Adrenal gland (tissue), 12 donors: ENCODE results near the gene ACADSB. TPM values are rescaled to one million over a fixed set of nuclear protein-coding genes. Genes with fewer than 3 reads are reported as not detected.

ENCODE experiments used
- DNase-seq, 7 donors: peaks; one replicate each; pipeline ENCODE4 v3.0.0-alpha.2; 2019 to 2020
- H3K27ac ChIP-seq, 5 donors: fragments of 200-600 bp; sonication (generic) in 4 of 5; 1 replicate in 3 of 5; 2 replicates in 2 of 5; pipeline versions ENCODE4 v1.5.1 to v1.8.0; 2016 to 2020; ENCODE audit warnings: mild to moderate bottlenecking in 1 of 5
- H3K27me3 ChIP-seq: fragments of 200-600 bp; 2 replicates; pipeline ENCODE4 v1.8.0; 2021
- H3K36me3 ChIP-seq, 2 donors: fragments of 200-600 bp; replicated peaks in 1 of 2; 1 replicate in 1 of 2; 2 replicates in 1 of 2; pipeline versions ENCODE4 v1.5.1 to v1.8.0; 2018 to 2022
- H3K4me1 ChIP-seq, 2 donors: fragments of 200-600 bp; replicated peaks in 1 of 2; 1 replicate in 1 of 2; 2 replicates in 1 of 2; pipeline versions ENCODE4 v1.5.1 to v1.8.0; 2018 to 2021
- H3K4me3 ChIP-seq, 4 donors: fragments of 200-600 bp; sonication (generic) in 3 of 4; one replicate each; pipeline ENCODE4 v1.5.1; 2016 to 2018
- H3K9me3 ChIP-seq, 3 donors: fragments of 200-600 bp; sonication (generic) in 1 of 3; replicated peaks in 1 of 3; 1 replicate in 2 of 3; 2 replicates in 1 of 3; pipeline versions ENCODE4 v1.5.1 to v1.8.0; 2016 to 2021
- POLR2A ChIP-seq, 2 donors: fragments of 450-650 bp; IDR thresholded peaks; one replicate each; pipeline ENCODE4 v1.6.1; 2017; ENCODE audit warnings: antibody characterized with exemption in 2 of 2, mild to moderate bottlenecking in 2 of 2, moderate library complexity in 1 of 2
- WGBS, 4 donors: extraction: QIAGEN DNeasy Blood & Tissue Kit in 2 of 4; methylation state at CpG; one replicate each; pipeline versions ENCODE4 v1.1.5 to v1.1.7; 2013 to 2017; 5-methylcytosine and 5-hydroxymethylcytosine counted together
- intact Hi-C, 2 donors: fragments of 100-400 bp; cut with DNase I; formaldehyde crosslinking; loops; one replicate each; pipeline versions ENCODE4 v1.14.1 to v1.15.0; 2022 to 2023
- polyA plus RNA-seq, 3 donors: library from polyadenylated mRNA; stranded (reverse); fragments of 200-250 nt in 2 of 3; fragments of 350-450 nt in 1 of 3; fragmentation: Illumina TruSeq in 1 of 3; extraction: RNeasy Lipid Tissue Mini Kit (QIAGEN cat#74804) in 1 of 3; gene quantifications; one replicate each; pipeline ENCODE4 v1.2.3, GENCODE V29; 2013 to 2014
- total RNA-seq, 9 donors: library from RNA; depleted of rRNA in 4 of 9; stranded (reverse); fragments of >200 nt in 4 of 9; fragments of 120-200 nt in 1 of 9; fragmentation: NEBNext Ultra II Directional in 1 of 9; extraction: Animal tissue kit (Norgen Biotek cat#: 25700) in 1 of 9; gene quantifications; one replicate each; pipeline versions ENCODE4 v1.1.0 to v1.2.4, GENCODE V29; 2013 to 2023
- TF ChIP-seq, protein P1 (sequence below), 6 experiments: fragments of 450-650 bp in 4 of 6; fragments of 200-600 bp in 2 of 6; sonication (generic) in 1 of 6; IDR thresholded peaks; 1 replicate in 5 of 6; 2 replicates in 1 of 6; pipeline versions ENCODE4 v1.5.1 to v1.8.0; 2016 to 2021; ENCODE audit warnings: antibody characterized with exemption in 6 of 6, mild to moderate bottlenecking in 2 of 6, moderate library complexity in 1 of 6
- donor health status: healthy with polysubstance abuse.
- donor health status: Bipolar disorder and iron deficiency.
- donor health status: DM: yes; HTN: yes; CAD: no.
- donor health status: DM: no; HTN: no; CAD: no.
- donor health status: DM: no; HTN: no; CAD: no.
- donor health status: DM: yes; HTN: yes; CAD: no.

The ACADSB gene
- total and polyA plus RNA-seq, 12 donors = 8.3 to 94.7 (median 35.6) TPM

DNA sequence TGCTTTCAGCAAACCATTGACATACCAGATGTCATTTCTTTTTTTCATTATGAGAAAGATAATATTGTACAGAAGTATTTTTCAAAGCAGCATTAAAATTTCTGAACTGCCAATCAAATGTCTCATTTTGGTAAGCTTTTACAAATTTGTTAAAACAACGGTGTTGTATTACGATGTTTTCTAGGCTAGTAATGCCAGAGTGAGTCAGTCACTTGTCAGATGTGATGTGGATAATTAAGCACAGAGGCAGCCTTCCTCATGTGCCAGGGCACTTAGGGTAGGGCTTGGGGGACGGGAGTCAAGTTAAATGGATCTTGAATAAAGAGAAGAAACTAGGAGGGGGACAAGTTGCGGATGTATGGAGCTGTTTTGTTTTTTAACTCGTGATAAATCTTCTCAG lies 18.5 kb upstream of the ACADSB start:
- 51 to 57% (median 55%) methylated on average over 5 of the region's 5 CpGs for WGBS, 4 donors
- no peak for DNase-seq
- no peaks in the 10 kb centered on the region for H3K27me3 ChIP-seq
- no peaks in the 10 kb centered on the region for H3K4me1 ChIP-seq
- H3K4me3 ChIP-seq = no peak overlapping the region
- H3K27ac ChIP-seq = no peak overlapping the region
- H3K36me3 ChIP-seq = peaks cover 0 to 13% of the 10 kb centered on the region in 2 donors
- intact Hi-C loops = no loop called here
- no peaks in the 10 kb centered on the region for H3K9me3 ChIP-seq
- TF ChIP-seq POLR2A (IDR thresholded peaks at IDR 0.05) = no peak
- TF ChIP-seq, protein P1, sequence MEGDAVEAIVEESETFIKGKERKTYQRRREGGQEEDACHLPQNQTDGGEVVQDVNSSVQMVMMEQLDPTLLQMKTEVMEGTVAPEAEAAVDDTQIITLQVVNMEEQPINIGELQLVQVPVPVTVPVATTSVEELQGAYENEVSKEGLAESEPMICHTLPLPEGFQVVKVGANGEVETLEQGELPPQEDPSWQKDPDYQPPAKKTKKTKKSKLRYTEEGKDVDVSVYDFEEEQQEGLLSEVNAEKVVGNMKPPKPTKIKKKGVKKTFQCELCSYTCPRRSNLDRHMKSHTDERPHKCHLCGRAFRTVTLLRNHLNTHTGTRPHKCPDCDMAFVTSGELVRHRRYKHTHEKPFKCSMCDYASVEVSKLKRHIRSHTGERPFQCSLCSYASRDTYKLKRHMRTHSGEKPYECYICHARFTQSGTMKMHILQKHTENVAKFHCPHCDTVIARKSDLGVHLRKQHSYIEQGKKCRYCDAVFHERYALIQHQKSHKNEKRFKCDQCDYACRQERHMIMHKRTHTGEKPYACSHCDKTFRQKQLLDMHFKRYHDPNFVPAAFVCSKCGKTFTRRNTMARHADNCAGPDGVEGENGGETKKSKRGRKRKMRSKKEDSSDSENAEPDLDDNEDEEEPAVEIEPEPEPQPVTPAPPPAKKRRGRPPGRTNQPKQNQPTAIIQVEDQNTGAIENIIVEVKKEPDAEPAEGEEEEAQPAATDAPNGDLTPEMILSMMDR (IDR thresholded peaks at IDR 0.05) = no peak

DNA sequence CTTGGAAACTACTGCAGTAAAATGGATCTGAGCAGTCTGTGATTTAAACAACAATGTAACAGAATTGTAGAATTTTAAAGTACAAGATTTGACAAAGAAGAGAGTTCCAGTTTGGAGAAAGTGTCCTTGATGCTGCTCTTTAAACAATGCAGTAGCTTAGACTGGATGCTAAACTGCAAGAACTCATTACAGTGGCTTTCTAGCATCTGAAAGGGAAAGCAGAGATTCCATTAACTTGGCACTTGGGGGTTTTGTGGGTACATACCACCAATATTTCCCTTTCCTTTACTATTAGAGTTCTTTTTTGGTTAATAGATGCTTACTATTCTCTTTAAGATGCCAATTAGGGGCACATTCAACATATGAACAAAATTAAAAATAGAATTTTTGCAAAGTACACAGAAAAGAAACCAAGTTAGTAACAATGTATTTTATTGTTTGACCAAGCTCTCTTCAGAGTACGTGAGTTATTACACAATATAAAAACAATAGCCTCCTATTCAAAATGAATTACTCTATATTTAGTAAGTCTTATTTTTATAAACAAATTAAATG lies 16.7 kb upstream of the ACADSB start:
- Histone ChIP-seq H3K36me3 (peaks cover 0 to 21% of the 10 kb centered on the region in 2 donors), H3K27ac (no peak overlapping the region), H3K4me1 (no peaks in the 10 kb centered on the region), H3K9me3 (no peaks in the 10 kb centered on the region), H3K27me3 (no peaks in the 10 kb centered on the region), H3K4me3 (no peak overlapping the region)
- intact Hi-C loops = no loop called here
- WGBS, 4 donors = 70 to 88% (median 78%) methylated on average over 1 of the region's 1 CpG
- TF ChIP-seq, protein P1 (IDR thresholded peaks at IDR 0.05) = no peak
- no peak for TF ChIP-seq POLR2A (IDR thresholded peaks at IDR 0.05)
- DNase-seq = no peak

DNA sequence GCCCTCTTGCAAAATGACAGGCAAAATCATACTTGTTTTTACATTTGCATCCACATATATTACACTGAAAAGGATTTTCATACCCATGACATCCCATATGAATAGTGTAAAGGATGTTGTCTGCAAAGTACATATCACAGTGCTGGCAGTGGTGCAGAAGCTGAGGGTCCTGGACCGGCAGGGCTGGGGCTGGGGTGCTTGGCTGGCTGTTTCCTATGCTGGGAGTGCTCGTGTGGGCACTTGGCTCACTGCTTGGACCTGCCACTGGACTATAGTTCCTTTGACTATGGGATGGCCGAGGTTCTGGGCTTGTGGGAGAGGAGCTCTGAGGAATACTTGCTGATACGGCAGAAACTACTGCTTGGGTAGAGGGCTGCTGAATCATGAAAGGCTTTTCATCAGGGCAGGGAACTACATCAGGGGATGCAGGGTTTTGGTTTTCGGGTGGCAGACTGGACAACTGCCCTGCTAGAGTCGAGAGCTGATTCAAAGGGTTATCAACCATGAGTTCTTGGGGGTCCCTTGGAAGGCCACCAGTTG lies 14.9 kb upstream of the ACADSB start:
- Histone ChIP-seq H3K9me3 (no peaks in the 10 kb centered on the region), H3K4me3 (no peak overlapping the region), H3K27ac (no peak overlapping the region), H3K4me1 (peaks cover 0 to 2% of the 10 kb centered on the region in 2 donors), H3K36me3 (peaks cover 0 to 21% of the 10 kb centered on the region in 2 donors), H3K27me3 (no peaks in the 10 kb centered on the region)
- TF ChIP-seq POLR2A (IDR thresholded peaks at IDR 0.05) = no peak
- TF ChIP-seq, protein P1 (IDR thresholded peaks at IDR 0.05) = no peak
- WGBS, 4 donors = 94 to 100% (median 95%) methylated on average over 5 to 6 of the region's 6 CpGs
- intact Hi-C loops = no loop called here
- no peak for DNase-seq

DNA sequence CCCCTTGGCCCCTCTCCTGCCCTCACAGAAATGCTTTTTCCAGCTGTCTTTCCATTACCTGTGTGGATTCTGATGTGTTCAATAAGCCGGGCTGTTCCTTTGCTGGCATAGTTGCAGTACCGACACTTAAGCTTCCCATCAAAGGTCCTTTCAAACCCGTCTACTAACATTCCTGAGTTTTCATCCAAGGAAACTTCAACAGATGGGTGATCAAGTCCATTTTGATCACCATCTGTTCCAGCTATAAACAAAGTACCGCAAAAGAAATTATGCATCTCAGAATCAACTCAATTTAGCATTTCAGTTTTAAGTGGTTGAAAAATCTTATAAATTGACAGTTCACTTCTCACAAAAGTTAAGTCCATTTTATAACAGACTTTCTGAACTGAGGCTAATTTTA lies 12.9 kb upstream of the ACADSB start:
- peaks cover 0 to 21% of the 10 kb centered on the region in 2 donors for H3K36me3 ChIP-seq
- H3K4me1 ChIP-seq = peaks cover 0 to 4% of the 10 kb centered on the region in 2 donors
- TF ChIP-seq, protein P1 (IDR thresholded peaks at IDR 0.05) = no peak
- WGBS, 4 donors = 96 to 100% (median 97%) methylated on average over 4 of the region's 4 CpGs
- H3K27me3 ChIP-seq = no peaks in the 10 kb centered on the region
- intact Hi-C loops = no loop called here
- H3K27ac ChIP-seq = no peak overlapping the region
- no peak for DNase-seq
- H3K9me3 ChIP-seq = no peaks in the 10 kb centered on the region
- H3K4me3 ChIP-seq = no peak overlapping the region
